ENCODE results near the gene FGF14.

GRCh38 chr13:102071711-102072110 lies 330.1 kb downstream of the FGF14 start:
- no peak for TF ChIP-seq CTCF (IDR thresholded peaks at IDR 0.05)
- TF ChIP-seq ZFX (IDR thresholded peaks at IDR 0.05; ENCODE audit: borderline replicate concordance), result no peak

All from 22Rv1 (cell line).